ENCODE data around the gene AGMAT. TPM values are rescaled to one million over a fixed set of nuclear protein-coding genes. Genes with fewer than 3 reads are reported as not detected.

AGMAT gene
- total RNA-seq, 6 experiments from 2014 or later: 49.4 to 79.9 (median 66.1) TPM

DNA sequence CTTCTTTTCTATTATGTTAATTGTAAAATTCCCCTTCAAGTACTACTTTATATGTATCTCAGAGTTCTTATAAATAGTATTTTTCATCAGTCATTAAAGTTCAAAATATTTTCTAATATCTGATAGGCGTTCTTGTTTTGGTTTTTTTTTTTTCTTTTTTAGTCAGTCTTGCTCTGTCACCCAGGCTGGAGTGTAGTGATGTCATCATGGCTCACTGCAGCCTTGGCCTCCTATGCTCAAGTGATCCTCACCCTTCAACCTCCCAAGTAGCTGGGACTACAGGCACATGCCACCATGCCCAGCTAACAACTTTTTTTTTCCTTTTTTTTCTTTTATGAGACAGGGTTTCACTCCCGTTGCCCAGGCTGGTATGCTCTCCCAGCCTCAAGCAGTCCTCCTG is 27.3 kb downstream of the AGMAT start:
- TF ChIP-seq POLR2A (IDR thresholded peaks at IDR 0.05): no peak
- TF ChIP-seq, protein P1, sequence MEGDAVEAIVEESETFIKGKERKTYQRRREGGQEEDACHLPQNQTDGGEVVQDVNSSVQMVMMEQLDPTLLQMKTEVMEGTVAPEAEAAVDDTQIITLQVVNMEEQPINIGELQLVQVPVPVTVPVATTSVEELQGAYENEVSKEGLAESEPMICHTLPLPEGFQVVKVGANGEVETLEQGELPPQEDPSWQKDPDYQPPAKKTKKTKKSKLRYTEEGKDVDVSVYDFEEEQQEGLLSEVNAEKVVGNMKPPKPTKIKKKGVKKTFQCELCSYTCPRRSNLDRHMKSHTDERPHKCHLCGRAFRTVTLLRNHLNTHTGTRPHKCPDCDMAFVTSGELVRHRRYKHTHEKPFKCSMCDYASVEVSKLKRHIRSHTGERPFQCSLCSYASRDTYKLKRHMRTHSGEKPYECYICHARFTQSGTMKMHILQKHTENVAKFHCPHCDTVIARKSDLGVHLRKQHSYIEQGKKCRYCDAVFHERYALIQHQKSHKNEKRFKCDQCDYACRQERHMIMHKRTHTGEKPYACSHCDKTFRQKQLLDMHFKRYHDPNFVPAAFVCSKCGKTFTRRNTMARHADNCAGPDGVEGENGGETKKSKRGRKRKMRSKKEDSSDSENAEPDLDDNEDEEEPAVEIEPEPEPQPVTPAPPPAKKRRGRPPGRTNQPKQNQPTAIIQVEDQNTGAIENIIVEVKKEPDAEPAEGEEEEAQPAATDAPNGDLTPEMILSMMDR (IDR thresholded peaks at IDR 0.05): no peak
- WGBS (ENCODE audit: insufficient coverage, low coverage, low lambda C conversion rate, missing lambda C conversion rate): 94% methylated on average over 2 of the region's 2 CpGs
- ATAC-seq (no peak), DNase-seq (no peak)
- intact Hi-C loops (cut with DNase I): no loop called here
- Histone ChIP-seq H3K9me3 (no peaks in the 10 kb centered on the region), H3K27me3 (no peaks in the 10 kb centered on the region), H3K4me1 (peaks cover 0 to 22% (median 9%) of the 10 kb centered on the region in 4 donors), H3K4me3 (no peak overlapping the region), H3K36me3 (peaks cover 0 to 25% (median 4%) of the 10 kb centered on the region in 4 donors), H3K27ac (no peak overlapping the region)

DNA sequence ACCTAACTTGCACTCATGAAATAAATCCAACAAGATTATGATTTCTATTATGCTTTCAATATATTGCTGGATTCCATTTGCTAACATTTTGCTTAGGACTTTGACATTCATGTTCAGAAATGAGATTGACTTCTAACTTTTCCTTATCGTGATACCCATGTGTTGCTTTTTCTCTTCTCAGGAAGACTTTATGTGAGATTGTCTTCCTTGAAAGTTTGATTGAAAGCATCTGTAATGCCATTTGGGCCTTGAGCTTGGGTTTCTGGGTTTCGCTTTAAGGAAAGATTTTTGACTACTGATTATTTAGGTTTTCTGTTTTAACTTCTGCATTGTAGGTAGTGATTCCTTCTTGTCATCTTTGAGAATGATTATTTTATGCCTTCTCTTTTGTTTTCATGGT is 27.8 kb downstream of the AGMAT start:
- Histone ChIP-seq H3K36me3 (peaks cover 0 to 20% (median 2%) of the 10 kb centered on the region in 4 donors), H3K4me3 (no peak overlapping the region), H3K4me1 (peaks cover 0 to 19% (median 9%) of the 10 kb centered on the region in 4 donors), H3K9me3 (no peaks in the 10 kb centered on the region), H3K27me3 (no peaks in the 10 kb centered on the region), H3K27ac (no peak overlapping the region)
- ATAC-seq (no peak), DNase-seq (no peak)
- 89% methylated on average over 2 of the region's 2 CpGs for WGBS (ENCODE audit: insufficient coverage, low coverage, low lambda C conversion rate, missing lambda C conversion rate)
- TF ChIP-seq, protein P1 (IDR thresholded peaks at IDR 0.05): no peak
- no peak for TF ChIP-seq POLR2A (IDR thresholded peaks at IDR 0.05)
- intact Hi-C loops (cut with DNase I): no loop called here

DNA sequence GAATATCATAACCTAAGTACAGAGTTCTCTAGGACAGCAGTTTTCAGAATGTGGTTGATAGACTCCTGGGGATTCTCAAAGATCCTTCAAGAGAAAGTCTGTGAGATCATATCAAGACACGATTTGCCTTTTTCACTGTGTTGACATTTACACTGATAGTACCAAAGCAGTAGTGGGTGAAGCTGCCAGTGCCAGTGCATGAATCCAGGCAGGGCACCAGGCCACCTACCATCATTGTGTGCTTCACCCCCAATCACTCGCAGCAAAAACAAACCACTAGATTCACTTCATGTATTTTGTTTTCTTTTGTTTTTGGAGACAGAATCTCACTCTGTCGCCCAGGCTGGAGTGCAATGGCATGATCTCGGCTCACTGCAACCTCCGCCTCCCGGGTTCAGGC is 34.3 kb downstream of the AGMAT start:
- Histone ChIP-seq H3K9me3 (no peaks in the 10 kb centered on the region), H3K4me1 (no peaks in the 10 kb centered on the region), H3K36me3 (peaks cover 0 to 40% (median 10%) of the 10 kb centered on the region in 4 donors), H3K27ac (no peak overlapping the region), H3K4me3 (no peak overlapping the region), H3K27me3 (no peaks in the 10 kb centered on the region)
- DNase-seq: no peak
- no peak for TF ChIP-seq POLR2A (IDR thresholded peaks at IDR 0.05)
- TF ChIP-seq, protein P1 (IDR thresholded peaks at IDR 0.05): no peak
- 85% methylated on average over 5 of the region's 6 CpGs for WGBS (ENCODE audit: insufficient coverage, low coverage, low lambda C conversion rate, missing lambda C conversion rate)
- intact Hi-C loops (cut with DNase I): no loop called here
- ATAC-seq: no peak

GRCh38 chr1:15546641-15547040 is 38.2 kb downstream of the AGMAT start:
- H3K9me3 ChIP-seq: no peaks in the 10 kb centered on the region
- TF ChIP-seq POLR2A (IDR thresholded peaks at IDR 0.05): no peak
- TF ChIP-seq, protein P1 (IDR thresholded peaks at IDR 0.05): no peak
- no peaks in the 10 kb centered on the region for H3K4me1 ChIP-seq
- WGBS (ENCODE audit: insufficient coverage, low coverage, low lambda C conversion rate, missing lambda C conversion rate): 87% methylated on average over 2 of the region's 2 CpGs
- no peak overlapping the region for H3K4me3 ChIP-seq
- H3K27ac ChIP-seq: no peak overlapping the region
- DNase-seq: no peak
- intact Hi-C loops (cut with DNase I): no loop called here
- H3K36me3 ChIP-seq: peaks cover 0 to 61% (median 16%) of the 10 kb centered on the region in 4 donors
- H3K27me3 ChIP-seq: no peaks in the 10 kb centered on the region
- no peak for ATAC-seq
